Right lobe of liver (tissue), 4 donors: ENCODE measurements around the gene GPR22.

ENCODE experiments used
- POLR2A ChIP-seq: fragments of 450-650 bp; IDR thresholded peaks from one replicate; pipeline ENCODE4 v1.6.1; 2017; ENCODE audit warnings: antibody characterized with exemption, mild to moderate bottlenecking
- TF ChIP-seq, protein P1 (sequence below), 4 donors: fragments of 200-600 bp in 3 of 4; fragments of 450-650 bp in 1 of 4; IDR thresholded peaks; one replicate each; pipeline versions ENCODE4 v1.5.1 to v1.8.0; 2016 to 2022; ENCODE audit warnings: antibody characterized with exemption in 4 of 4, mild to moderate bottlenecking in 2 of 4
- donor health status: DM: no; HTN: no; CAD: no.
- donor health status: DM: no; HTN: no; CAD: no.
- donor health status: DM: no; HTN: yes; CAD: no.

DNA sequence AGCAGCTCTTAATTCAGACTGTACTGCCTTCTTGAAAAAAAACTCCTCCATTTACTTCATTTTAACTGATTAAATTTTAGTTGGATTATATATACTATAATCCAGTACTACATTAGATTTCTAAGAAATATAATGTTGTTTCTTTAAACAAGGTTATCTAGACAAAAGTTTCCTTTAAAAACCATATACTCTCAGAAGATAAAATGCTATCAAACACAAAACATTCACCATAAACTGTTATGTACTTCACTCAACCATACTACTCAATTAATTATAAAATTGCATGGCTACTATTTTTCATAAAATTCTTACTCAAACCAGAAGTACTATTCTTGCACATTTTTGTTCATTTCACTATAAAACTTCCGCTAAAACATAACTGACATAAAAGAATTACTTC is 12.7 kb downstream of the GPR22 start:
- TF ChIP-seq POLR2A: no peak
- TF ChIP-seq, protein P1, sequence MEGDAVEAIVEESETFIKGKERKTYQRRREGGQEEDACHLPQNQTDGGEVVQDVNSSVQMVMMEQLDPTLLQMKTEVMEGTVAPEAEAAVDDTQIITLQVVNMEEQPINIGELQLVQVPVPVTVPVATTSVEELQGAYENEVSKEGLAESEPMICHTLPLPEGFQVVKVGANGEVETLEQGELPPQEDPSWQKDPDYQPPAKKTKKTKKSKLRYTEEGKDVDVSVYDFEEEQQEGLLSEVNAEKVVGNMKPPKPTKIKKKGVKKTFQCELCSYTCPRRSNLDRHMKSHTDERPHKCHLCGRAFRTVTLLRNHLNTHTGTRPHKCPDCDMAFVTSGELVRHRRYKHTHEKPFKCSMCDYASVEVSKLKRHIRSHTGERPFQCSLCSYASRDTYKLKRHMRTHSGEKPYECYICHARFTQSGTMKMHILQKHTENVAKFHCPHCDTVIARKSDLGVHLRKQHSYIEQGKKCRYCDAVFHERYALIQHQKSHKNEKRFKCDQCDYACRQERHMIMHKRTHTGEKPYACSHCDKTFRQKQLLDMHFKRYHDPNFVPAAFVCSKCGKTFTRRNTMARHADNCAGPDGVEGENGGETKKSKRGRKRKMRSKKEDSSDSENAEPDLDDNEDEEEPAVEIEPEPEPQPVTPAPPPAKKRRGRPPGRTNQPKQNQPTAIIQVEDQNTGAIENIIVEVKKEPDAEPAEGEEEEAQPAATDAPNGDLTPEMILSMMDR (IDR thresholded peaks at IDR 0.05): no peak
